ENCODE measurements around the gene EDRF1.

EDRF1 gene

GRCh38 chr10:125779403-125780327 is 60.2 kb downstream of the EDRF1 start:
- TF ChIP-seq TAF1 (IDR thresholded peaks at IDR 0.05; ENCODE audit: low read depth) (0 out of 2 replicates have a peak, but pooled peaks have one; percentile 32), TEAD4 (IDR thresholded peaks at IDR 0.05) (no peak)

- TF ChIP-seq EP300 (IDR thresholded peaks at IDR 0.05; ENCODE audit: borderline replicate concordance): no peak
- TF ChIP-seq TEAD4 (IDR thresholded peaks at IDR 0.05): no peak
- no peak for TF ChIP-seq YY1 (IDR thresholded peaks at IDR 0.05; ENCODE audit: low read depth)
- TF ChIP-seq NFIC (IDR thresholded peaks at IDR 0.05): no peak
- TF ChIP-seq EGR1 (IDR thresholded peaks at IDR 0.05): no peak
These were observed 61.9 kb downstream of the EDRF1 start for GRCh38 chr10:125781374-125781773.

- no peak for TF ChIP-seq REST (IDR thresholded peaks at IDR 0.05; ENCODE audit: low read depth)
- no peak for TF ChIP-seq CEBPB (IDR thresholded peaks at IDR 0.05)
- TF ChIP-seq EP300 (IDR thresholded peaks at IDR 0.05; ENCODE audit: borderline replicate concordance): no peak
- no peak for TF ChIP-seq TAF1 (IDR thresholded peaks at IDR 0.05; ENCODE audit: low read depth)
- no peak for TF ChIP-seq MAX (IDR thresholded peaks at IDR 0.05)
- no peak for TF ChIP-seq FOXM1 (IDR thresholded peaks at IDR 0.05; ENCODE audit: borderline replicate concordance, low read depth)
- TF ChIP-seq RAD21 (IDR thresholded peaks at IDR 0.05; ENCODE audit: low read depth): no peak
- no peak for TF ChIP-seq EGR1 (IDR thresholded peaks at IDR 0.05)
- TF ChIP-seq YY1 (IDR thresholded peaks at IDR 0.05; ENCODE audit: low read depth): no peak
- no peak for TF ChIP-seq NFIC (IDR thresholded peaks at IDR 0.05)
- no peak for TF ChIP-seq ZBTB7A (IDR thresholded peaks at IDR 0.05; ENCODE audit: low read depth)
These were observed 62.5 kb downstream of the EDRF1 start for GRCh38 chr10:125782054-125782453.

GRCh38 chr10:125782616-125783015 is 63.1 kb downstream of the EDRF1 start:
- TF ChIP-seq EP300 (IDR thresholded peaks at IDR 0.05; ENCODE audit: borderline replicate concordance) (no peak), EGR1 (IDR thresholded peaks at IDR 0.05) (no peak), REST (IDR thresholded peaks at IDR 0.05; ENCODE audit: low read depth) (no peak), RAD21 (IDR thresholded peaks at IDR 0.05; ENCODE audit: low read depth) (no peak), YY1 (IDR thresholded peaks at IDR 0.05; ENCODE audit: low read depth) (no peak), TEAD4 (IDR thresholded peaks at IDR 0.05) (no peak), FOXM1 (IDR thresholded peaks at IDR 0.05; ENCODE audit: borderline replicate concordance, low read depth) (no peak), CEBPB (IDR thresholded peaks at IDR 0.05) (no peak), TCF12 (IDR thresholded peaks at IDR 0.05; ENCODE audit: low read depth) (no peak), TAF1 (IDR thresholded peaks at IDR 0.05; ENCODE audit: low read depth) (no peak), CREB1 (IDR thresholded peaks at IDR 0.05; ENCODE audit: low read depth) (no peak), ZBTB7A (IDR thresholded peaks at IDR 0.05; ENCODE audit: low read depth) (no peak), MAX (IDR thresholded peaks at IDR 0.05) (no peak), USF1 (IDR thresholded peaks at IDR 0.05) (no peak), NFIC (IDR thresholded peaks at IDR 0.05) (no peak)

- TF ChIP-seq MAX (IDR thresholded peaks at IDR 0.05) (no peak), TEAD4 (IDR thresholded peaks at IDR 0.05) (no peak), CREB1 (IDR thresholded peaks at IDR 0.05; ENCODE audit: low read depth) (no peak), RAD21 (IDR thresholded peaks at IDR 0.05; ENCODE audit: low read depth) (no peak), REST (IDR thresholded peaks at IDR 0.05; ENCODE audit: low read depth) (no peak), ZBTB7A (IDR thresholded peaks at IDR 0.05; ENCODE audit: low read depth) (no peak), TCF12 (IDR thresholded peaks at IDR 0.05; ENCODE audit: low read depth) (no peak), TAF1 (IDR thresholded peaks at IDR 0.05; ENCODE audit: low read depth) (no peak), YY1 (IDR thresholded peaks at IDR 0.05; ENCODE audit: low read depth) (no peak), FOXM1 (IDR thresholded peaks at IDR 0.05; ENCODE audit: borderline replicate concordance, low read depth) (no peak), NFIC (IDR thresholded peaks at IDR 0.05) (no peak), CEBPB (IDR thresholded peaks at IDR 0.05) (no peak), EGR1 (IDR thresholded peaks at IDR 0.05) (no peak), USF1 (IDR thresholded peaks at IDR 0.05) (no peak), EP300 (IDR thresholded peaks at IDR 0.05; ENCODE audit: borderline replicate concordance) (no peak)
These were observed 63.9 kb downstream of the EDRF1 start for GRCh38 chr10:125783408-125783807.
